Activated CD4-positive, CD25-positive, alpha-beta regulatory T cell treated with anti-CD3 and anti-CD28 coated beads, Interleukin-2, amount 50 U/mL, for 72 hours (primary cell): ENCODE measurements around the gene ZNF454.

ENCODE experiments used
- DNase-seq: peaks from one replicate; pipeline ENCODE4 v3.0.0; 2021

Gene ZNF454

DNA sequence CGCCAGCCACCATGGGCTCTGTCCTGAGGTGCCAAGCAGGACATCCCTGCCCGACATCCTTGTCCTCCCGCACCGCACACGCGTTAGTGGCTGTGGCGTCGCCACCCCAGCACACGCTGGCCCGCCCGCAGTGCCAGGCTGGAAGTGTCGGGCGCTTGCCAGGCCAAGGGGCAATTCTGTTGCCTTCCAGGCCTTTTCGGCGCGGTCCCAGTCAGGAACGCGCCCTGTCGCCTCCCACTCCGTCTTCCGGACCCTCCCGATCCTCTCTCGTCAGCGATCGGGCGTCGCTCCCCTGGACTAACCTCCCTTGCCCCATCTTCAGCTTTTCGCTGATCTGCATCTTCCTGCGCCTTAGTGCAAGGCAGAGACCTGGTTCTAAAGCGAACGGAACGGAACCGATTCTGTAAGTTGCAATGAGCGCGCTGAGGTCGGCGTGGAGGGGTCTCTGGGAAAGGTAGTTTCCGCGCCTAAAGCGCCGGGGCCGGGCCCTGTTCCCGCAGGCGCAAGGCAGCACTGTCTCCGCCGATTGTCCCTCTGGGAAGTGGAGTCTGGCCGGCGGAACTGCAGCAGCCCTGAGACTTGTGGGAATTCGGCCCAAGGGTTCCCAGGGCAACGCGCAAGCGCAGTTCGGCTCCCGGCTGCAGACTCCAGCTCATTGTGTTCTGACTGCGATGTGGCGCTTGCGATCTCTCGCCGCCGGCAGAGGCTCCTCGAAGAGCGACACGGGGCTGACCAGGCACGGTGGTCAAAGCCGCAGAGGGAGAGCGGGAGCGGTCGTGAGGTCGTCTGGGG lies at the start of gene ZNF454:
Gene ZNF454 (plus strand): TSS at position 630 of the 792 bp plus-strand sequence. CDS start 1,594 bp downstream, outside the sequence.
- no peak for DNase-seq

DNA sequence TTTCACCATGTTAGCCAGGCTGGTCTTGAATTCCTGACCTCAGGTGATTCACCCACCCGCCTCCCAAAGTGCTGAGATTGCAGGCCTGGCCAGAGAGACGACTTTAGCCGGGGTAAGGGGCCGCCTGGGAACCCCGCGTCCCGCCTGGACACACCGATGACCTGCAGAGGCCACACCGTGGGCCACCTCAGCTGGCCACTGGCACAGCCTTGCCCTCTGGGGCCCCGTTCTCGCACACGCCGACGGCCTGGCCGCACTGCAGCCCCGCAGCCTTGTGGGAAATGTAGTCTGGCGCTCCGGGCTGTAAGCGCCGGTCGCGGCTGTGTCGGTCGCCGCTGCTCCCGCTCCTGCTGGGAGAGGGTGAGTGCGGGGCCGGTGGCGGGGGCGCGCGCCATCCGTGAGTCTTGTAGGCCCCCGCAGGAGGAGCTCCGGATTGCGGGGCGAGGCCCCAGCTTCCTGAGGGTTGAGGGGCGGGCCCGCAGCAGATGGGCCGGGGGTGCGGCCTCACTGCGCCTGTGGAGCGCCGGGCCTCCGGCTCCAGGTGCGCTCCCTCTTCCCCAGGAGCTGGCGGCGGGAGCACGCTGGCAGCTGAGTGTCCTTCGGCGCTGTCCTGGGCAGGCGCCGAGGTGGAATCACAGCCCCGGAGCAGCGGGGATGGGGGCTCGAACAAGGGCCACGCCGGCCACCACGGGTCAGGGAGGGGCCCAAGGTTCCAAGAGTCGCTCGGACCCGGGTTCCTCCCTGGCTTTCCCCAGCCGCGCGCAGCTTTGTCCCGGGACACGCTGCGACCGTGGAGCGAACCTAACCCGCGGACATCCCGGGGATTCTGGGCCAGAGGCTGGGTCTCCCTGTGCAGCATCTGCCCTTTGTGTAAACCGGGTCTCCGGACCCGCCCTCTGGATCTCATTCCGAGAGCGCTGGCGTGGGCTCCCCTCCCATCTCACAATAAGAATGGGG lies 45.1 kb upstream of the ZNF454 start, which contains the start of gene ZFP2:
Gene ZFP2 (plus strand): TSS at position 299 of the 957 bp plus-strand sequence. CDS start 35,401 bp downstream, outside the sequence.
- DNase-seq, result peak; percentile 39

DNA sequence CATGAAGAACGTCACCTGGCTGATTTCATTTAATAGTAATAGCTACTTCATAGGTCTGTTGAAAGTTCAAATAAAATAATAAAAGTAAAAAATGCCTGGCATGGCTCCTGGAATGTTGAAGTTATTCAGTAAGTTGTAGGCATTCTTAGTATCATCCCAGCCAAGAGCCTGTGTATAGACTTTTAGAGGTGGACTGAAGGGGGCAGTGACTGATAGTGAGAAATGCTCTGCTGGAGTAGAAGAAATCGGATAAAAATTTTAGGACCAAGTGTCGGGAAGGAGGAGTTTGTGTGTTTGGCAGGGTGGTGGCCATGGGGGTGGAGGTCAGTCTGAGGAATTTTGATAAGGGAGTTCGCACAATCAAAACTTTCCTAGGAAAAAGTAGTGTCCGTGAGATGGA lies 41.7 kb upstream of the ZNF454 start:
- DNase-seq, result no peak

DNA sequence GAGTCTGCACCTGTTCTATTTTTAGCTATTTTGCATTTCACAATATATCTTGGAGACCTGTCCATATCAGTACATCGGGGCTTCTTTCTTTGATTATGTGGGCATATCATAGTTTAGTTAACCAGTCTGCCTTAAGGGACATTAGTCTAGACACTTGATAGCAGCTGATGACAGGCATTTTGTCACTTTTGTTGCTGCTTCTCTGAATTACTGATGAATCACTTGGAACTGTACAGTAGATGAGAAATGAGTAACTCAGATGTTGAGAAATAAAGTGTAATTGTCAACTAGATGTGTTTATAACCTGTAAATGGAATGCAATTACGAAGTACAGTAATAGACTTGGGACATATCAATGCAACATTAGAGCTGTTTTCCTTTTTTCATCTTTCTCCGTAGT lies 38.1 kb upstream of the ZNF454 start:
- no peak for DNase-seq

DNA sequence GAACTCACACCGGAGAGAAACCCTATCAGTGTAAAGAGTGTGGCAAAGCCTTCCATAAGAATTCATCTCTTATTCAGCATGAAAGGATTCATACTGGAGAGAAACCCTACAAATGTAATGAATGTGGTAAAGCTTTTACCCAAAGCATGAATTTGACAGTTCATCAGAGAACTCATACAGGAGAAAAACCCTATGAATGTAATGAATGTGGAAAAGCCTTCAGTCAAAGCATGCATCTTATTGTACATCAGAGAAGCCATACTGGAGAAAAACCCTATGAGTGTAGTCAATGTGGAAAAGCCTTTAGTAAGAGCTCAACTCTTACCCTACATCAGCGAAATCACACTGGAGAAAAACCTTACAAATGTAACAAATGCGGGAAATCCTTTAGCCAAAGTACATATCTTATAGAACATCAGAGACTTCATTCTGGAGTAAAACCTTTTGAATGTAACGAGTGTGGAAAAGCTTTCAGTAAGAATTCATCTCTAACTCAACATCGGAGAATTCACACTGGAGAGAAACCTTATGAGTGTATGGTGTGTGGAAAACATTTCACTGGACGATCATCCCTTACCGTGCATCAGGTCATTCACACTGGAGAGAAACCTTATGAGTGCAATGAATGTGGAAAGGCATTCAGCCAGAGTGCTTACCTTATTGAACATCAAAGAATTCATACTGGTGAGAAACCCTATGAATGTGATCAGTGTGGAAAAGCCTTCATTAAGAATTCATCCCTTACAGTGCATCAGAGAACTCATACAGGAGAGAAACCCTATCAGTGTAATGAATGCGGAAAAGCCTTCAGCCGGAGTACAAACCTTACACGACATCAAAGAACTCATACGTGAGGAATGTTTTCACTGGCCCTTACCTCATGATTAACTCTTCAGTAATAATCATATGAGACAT lies 8.9 kb upstream of the ZNF454 start:
- DNase-seq, result no peak

DNA sequence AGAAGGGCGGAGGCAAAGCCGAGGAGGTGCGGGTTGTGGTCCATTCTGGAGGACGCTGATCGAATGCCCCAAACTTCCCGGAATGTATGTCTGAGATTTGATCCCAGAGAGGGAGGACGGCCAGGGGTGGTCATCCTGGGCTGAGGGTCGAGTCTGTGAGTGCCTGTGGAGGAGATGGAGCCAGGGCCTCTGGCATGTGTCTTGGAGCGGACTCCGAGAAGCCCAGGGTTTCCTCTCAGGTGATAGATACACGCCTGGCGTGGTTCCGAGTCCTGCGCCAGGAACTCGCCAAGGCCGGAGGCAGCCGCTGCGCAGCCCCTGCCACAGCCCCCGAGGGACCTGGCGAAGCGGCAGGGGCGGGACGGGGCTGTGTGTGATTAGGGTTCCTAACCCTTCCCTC lies 363 bp downstream of the ZNF454 start:
- no peak for DNase-seq

DNA sequence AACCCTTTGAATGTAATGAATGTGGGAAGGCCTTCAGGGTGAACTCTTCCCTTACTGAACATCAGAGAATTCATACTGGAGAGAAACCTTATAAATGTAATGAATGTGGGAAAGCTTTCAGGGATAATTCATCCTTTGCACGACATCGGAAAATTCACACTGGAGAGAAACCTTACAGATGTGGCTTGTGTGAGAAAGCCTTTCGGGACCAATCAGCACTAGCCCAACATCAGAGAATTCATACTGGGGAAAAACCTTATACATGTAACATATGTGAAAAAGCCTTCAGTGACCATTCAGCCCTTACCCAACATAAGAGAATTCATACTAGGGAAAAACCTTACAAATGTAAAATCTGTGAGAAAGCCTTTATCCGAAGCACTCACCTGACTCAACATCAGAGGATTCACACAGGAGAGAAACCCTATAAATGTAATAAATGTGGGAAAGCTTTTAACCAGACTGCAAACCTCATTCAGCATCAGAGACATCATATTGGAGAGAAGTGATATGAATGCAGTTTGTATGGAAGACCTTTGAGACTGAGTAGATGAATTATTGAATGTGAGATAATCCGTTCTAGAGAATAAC lies 24.6 kb downstream of the ZNF454 start:
- DNase-seq, result no peak

DNA sequence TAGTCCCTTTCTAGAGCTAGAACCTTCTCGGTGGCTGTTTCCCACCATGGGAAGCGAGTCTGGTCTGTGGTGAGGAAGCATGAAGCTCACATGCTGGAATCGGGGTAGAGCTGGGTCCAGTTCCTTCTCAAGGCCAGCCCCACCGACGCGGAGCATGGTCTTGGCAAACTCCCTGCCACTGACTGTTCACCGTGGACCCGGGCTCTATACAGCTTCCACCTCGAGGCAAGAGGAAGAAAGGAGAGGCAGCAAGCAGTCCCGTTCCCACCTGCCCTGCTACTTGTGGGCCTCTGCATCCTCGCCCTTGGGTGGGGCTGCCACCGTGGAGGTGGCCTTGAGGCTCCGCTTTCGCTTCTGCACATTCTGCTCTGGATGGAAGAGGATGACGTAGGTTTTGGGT lies 40.4 kb downstream of the ZNF454 start:
- no peak for DNase-seq

DNA sequence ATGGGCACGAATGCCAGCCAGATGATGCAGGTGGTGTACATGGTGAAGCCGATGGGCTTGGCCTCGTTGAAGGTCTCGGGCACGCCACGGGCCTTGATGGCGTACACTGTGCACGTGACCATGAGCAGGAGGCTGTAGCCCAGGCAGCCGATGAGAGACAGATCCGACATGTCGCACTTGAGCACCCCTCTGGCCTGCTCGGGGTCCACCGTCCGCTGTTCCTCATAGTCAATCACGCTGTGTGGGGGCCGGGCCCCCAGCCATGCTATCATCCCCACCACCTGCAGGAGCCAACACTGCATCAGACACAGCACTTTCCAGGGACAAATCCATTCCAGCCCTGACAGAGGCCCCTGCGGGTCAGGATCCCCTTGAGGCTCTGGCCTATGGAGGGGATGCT lies 41.9 kb downstream of the ZNF454 start:
- DNase-seq, result no peak

DNA sequence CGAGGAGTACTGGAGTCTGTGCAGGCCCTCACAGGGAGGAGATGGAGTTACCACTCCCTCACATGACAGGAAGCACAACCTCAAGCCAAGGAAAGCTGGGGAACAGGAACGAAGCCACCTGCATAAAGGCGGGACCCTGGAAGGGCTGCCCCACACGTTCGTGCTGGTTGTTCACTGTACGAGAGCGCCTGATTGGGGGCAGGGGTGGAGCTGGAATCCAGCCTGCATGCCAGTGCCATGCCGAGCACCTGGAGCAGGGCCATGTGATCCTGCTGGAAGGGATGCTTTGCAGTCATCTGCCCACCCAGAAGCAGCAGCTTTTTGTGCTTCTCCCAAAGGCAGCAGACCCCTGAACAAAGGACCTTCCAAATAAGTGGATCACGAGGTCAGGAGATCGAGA lies 42.7 kb downstream of the ZNF454 start:
- no peak for DNase-seq

DNA sequence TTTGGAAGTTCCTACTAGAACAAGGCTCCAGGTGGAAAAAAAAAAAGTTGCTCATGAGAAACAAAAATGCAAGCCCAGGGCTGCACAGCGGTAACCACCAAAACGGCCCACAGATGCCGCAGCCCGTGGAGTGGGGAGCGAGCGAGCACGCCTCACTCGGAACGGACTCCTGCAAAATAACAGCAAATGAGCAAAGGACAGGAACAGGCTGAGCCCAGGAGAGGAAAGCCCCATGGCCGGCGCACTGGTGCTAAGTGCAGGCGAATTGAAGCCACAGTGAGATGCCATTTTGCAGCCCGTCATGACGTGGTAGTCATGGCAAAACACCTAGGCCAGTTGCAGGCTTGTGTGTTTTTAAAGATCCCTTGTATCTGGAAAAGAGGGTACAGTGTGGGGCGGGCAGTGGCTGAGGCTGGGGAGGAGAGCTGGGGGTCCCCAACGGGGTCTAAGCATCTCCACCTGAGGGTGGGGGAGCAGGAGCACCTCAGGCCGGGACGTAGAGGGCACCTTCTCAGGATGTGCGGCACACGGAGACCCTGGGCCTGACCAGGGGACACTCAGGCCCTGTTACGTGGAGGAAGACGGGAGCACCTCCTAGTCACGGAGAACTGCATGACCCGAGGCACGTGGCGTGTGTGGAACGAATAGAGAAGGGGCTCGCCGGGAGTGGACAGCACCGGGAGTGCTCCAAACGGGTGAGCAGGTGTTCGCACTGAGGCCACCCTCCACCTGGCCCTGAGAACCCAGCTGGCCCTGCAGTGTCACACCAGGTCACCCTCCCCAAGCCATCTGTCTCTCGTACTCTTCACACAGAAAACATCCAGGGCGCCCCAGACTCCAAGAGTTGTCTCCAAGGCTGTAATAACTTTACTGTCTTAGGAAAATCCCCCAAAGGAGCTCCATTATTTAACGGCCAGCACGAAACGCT lies 43.4 kb downstream of the ZNF454 start:
- DNase-seq, result no peak

DNA sequence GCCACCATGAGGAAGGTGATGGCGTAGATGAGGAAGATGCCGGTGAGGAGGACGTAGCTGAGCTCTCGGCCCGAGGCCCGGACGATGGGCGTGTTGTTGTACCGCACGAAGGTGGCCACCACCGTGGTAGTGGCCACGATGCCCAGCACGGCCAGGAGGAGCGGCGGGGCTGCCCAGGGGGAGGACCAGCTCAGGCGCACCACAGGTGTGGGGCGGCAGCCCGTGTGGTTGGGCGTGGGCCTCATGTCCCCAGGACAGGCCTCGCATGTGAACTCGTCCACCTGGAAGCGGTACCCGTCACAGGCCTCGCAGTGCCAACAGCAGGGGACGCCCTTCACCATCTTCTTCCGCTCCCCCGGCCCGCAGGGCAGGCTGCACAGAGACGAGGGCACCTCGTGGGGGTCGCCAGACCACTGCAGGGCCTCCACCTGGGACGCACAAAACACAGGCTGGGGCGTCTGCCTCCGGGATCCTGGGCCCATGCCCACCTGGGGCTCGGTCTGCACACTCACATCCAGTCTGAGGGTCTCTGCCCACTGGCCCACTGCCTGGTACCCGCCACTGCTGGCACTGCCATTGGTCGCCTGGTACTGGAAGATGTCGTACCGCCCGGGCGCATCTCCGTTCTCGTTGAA lies 45.4 kb downstream of the ZNF454 start:
- no peak for DNase-seq

DNA sequence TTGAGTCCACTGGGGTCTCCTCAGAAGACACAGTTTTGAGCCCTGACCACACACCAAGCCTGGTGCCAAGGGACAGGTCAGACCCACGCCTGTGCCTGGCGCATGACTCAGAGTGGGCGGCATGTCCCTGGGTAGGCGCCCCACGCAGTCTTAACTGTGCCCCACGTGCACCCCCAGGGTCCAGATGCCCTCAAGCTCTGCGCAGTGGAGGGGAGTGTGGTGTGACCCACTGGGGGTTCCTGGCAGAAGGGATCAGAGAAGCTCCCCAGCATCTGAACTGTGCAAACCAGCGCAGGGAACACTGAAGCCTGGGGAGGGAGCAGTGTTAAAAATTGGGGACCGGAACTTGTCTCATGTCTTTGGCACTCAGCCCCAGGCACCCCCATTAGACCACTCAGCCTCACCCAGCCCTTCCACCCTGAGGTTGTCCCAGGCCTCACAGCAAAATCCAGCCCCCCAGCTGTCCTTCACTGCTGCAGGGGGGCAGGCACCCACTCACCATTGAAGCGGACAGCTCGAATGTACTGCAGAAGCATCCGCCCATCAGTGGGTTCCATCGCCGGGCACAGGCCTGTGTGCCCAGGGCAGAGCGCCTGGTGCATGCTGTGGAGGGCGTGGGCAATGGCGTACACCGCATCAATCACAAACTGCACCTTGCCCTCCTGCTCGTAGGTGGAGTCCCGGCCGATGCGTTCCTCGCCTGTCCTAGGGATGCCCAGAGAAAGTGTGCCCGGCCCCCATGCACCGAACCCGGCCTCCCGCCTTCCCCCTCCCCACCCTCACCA lies 47.6 kb downstream of the ZNF454 start:
- DNase-seq, result no peak

DNA sequence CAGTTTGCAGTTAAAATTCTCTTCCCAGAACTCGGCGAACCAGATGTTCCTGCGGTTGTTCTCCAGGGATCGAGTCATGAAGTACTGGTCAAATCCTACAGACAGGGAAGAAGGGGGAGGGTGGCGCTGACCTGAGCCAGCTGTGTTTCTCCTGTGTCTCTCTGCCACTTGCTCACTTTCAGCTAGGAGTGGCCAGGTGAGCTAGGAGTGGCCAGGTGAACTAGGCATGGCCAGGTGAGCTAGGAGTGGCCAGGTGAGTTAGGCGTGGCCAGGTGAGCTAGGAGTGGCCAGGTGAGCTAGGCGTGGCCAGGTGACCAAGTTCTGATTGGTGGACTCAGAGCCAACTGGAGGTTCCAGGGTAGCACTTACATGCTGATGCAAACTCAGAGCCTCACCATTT lies 48.3 kb downstream of the ZNF454 start:
- DNase-seq, result no peak

DNA sequence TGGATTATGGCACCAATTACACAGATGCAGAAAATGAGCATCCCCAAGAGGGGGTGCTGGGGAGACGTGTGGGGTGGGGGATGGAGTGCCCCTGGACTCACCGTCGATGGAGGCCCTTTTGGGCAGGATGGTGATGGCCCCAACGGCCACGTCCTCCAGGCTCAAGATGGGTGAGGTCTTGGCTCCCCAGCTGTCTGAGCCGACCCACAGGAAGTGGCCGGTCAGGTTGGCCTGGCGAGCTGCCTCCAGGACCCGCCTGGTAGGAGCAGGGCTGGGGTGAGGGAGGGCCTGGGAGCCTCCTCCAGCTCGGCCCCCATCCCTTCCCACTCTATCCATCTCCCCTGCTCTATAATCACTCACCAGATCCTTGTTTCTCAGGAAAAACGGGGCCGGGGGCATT lies 49.5 kb downstream of the ZNF454 start:
- no peak for DNase-seq

DNA sequence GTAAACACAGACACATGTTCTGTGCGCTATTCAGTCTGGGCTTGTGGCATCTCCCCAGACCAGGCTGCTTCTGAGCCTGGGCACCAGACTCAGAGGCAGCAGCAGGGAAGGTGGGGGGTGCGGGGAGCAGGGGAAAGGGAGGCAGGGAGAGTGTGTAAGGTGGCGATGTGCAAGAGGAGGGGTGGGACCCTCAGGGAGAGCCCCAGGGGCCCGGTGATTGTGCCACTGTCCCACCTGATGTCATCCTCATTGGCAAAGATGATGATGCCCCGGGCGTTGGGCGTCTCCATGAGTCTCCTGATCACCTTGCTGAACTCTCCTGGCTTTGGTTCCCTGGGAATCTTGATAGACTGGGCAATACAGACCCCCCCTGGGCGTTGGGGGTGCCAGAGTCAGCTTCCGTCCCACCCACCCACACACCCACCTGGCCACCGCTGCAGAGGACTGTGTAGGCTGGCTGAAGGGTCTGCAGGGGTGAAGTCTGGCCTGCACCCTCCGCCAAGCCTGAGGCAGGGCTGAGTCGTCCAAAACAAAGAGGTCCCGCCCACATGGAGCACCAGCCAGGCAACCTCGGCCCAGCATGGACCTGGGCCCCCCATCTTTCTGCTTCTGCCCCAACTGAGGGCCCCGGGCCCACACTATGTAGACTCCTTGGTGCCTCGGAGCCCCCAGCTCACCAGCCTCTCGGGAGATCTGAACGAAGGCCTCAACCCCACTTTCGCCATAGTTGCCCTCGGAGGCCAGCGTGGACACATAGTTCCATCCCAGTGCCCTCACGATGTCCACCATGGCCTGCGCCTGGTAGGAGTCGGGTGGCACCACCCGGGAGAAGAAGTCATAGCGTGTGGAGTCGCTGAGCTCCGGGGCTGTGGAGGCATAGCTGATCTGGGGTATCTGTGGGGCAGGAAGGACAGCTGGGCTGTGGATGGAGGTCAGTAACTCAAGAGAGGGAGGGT lies 50.5 kb downstream of the ZNF454 start:
- no peak for DNase-seq

DNA sequence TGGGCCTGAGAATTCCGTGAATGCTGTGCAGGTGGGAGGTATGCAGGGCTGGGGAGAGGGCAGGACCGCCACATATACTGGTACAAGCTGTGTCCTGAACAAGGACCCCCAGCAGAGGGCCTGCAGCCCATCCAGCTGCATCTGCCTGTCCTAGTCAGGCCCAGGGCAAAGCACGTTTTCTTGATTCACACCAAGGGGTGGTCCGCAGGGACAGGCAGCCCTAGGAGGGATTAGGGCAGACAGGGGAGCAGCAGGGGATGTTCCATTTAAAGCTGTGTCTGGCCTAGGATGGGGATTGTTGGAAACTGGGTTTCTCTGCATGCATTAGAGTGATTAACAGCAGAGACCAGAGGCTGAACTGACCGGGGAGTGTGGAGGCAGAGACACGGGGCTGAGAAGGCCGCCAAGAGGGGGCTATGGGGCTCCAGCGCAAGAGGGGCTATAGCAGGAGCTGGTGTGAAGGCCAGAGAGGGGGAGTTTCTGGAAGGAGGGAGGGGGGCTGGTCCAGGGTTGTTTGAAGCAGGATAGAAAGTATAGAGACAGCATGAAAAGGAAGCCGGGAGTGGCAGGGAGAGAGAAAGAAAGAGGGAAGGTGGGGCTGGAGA lies 51.4 kb downstream of the ZNF454 start:
- no peak for DNase-seq

DNA sequence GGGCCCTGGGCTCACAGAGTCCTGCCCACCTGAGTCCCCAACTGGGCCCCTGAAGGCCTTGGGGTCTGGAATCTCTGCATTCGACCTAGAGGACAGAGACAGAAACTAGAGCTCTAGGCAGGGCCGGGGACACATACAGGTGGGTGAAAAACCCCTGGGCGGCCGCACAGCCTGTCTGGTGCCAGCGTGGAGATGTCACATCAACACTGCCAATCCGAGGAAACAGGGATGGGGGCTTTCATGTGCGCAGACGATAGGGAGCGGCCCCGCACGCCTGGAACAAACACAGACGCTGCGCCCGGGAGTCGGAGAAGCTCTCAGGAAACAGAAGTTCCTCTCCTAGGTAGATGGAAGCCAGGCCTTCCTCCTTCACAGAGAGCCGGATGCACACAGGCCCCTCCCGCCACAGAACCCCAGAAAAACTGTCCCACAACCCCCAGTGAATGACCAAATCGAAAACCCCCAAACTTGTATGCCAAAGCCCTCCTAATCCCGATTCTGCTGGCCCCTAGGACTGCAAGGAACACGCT lies 52.3 kb downstream of the ZNF454 start:
- DNase-seq, result no peak
